Left cardiac atrium (tissue), 4 donors: ENCODE measurements around the gene BAHCC1. TPM values are rescaled to one million over a fixed set of nuclear protein-coding genes. Genes with fewer than 3 reads are reported as not detected.

ENCODE experiments used
- ATAC-seq, 2 donors: fragments of 200-7000 bp; cut with Tn5 transposase; one replicate each; pipeline ENCODE4 v1.9.1; 2020; ENCODE audit warnings: mild to moderate bottlenecking in 2 of 2, moderate library complexity in 2 of 2
- DNase-seq: peaks from one replicate; pipeline ENCODE4 v3.0.0-alpha.2; 2020
- intact Hi-C, 2 donors: fragments of 100-400 bp; cut with DNase I; formaldehyde crosslinking; loops; one replicate each; pipeline versions ENCODE4 v1.14.1 to v1.15.1; 2022 to 2023
- total RNA-seq, 2 donors: library from RNA; stranded (reverse); fragmentation: NEBNext Ultra II Directional; extraction: Animal tissue kit (Norgen Biotek cat#: 25700); gene quantifications; one replicate each; pipeline ENCODE4 v1.2.1, GENCODE V29; 2021
- donor health status: DM: no; HTN: yes; CAD: no.
- donor health status: DM: no; HTN: yes; CAD: no; lungs with severe emphysema.
- donor health status: DM: yes; HTN: yes; CAD: no.
- donor health status: Dilated cardiomyopathy.

The BAHCC1 gene
- total RNA-seq, 2 donors from 2014 or later = 8.3 to 9.9 TPM

DNA sequence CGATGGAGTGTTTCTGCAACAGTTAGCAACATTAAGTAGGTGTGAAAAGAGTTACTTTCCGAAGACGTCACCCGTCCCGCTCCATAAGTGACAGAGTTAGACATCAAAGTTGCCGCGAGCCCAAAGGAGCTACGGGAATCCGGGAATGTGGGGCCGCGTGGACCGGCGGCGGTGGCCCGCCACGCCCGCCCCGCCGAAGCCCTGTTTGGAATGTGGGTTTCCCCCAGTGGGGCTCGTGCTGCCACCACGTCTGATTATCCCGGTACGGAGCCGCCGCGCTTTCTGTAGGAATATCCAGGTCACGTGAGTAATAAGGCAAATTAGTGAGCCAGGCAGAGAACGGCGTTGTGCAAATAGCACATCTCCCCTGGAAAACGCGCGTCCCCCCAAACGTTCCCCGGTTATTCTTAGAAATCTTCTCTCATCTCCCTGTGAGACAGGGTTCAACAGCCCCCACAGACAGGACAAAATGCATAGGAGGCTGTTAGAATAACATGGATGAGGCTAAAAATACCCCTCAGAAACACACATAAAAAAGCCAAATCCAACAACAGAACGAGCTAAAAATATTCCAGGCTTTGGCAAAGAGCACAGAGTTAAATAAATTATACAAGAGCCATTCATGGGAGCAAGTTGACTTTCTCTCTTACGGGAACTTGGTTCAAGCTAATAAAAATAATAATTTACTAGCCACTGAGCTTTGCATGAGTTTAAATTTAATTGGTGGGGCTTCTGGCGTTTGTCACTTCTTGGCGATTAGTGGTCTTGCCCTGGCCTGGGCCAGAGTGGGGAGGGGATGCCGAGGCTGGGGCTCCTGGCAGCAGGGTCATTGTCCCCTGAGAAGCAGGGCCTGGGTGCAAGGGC lies 8.6 kb downstream of the BAHCC1 start:
- DNase-seq (no peak), ATAC-seq (no peak)
- intact Hi-C loops = loop anchor here (5.0 kb wide), 1 partner anchor 78 kb away; no protein-coding TSS in a partner anchor

DNA sequence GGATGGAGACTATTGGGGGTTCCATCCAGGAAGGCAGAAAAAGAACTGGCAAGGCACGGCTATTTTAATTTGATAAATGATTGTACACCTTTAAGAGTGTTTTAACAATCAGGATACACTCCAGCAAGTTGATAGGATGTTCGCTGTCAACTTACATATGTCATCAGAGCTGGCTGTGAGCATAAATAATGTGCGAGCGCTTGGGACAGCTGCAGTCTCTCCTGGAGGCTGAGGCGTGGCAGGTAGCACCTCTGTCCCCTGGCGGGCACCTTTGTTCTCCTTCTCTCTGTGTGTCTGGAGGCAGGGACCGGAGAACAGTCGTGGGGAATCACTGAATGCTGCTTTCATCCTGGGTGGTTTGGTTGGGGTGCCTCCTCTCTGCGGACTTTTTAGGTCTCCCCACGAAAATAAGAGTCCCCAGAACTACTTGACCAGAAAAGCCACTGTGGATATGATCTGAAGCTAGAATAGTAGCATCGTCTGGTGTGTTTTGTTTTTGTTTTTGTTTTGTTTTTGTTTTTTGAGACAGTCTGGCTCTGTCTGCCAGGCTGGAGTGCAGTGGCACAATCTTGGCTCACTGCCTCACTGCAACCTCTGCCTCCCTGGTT lies 9.4 kb downstream of the BAHCC1 start:
- peak in 1 of 2 donors; percentile 9 for ATAC-seq
- intact Hi-C loops = loop anchor here (5.0 kb wide), 1 partner anchor 78 kb away; no protein-coding TSS in a partner anchor
- DNase-seq = no peak

DNA sequence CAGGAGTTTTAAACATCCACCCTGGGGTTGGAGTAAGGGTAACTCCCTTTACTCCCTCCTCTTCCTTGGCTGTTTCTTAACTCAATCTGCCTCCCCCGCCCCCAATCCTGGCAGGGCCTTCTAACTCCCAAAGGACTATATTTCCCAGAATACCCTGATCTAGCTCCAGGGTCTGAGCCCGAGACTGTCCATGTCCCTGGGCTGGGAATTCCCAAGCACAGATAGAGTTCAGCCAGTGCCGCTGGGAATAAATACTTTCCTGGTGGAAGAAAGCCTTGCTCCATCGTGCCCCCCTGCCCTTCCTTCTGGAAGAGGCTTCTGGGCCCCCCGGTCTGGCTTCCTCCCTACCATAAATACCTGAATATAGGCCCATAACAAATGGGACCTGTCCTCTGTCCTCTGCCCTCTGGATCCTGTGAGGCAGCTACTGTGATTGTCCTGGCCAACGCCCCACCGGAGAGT lies 10.2 kb downstream of the BAHCC1 start:
- ATAC-seq (peak; percentile 45 to 72), DNase-seq (peak; percentile 82)
- intact Hi-C loops = no loop called here

DNA sequence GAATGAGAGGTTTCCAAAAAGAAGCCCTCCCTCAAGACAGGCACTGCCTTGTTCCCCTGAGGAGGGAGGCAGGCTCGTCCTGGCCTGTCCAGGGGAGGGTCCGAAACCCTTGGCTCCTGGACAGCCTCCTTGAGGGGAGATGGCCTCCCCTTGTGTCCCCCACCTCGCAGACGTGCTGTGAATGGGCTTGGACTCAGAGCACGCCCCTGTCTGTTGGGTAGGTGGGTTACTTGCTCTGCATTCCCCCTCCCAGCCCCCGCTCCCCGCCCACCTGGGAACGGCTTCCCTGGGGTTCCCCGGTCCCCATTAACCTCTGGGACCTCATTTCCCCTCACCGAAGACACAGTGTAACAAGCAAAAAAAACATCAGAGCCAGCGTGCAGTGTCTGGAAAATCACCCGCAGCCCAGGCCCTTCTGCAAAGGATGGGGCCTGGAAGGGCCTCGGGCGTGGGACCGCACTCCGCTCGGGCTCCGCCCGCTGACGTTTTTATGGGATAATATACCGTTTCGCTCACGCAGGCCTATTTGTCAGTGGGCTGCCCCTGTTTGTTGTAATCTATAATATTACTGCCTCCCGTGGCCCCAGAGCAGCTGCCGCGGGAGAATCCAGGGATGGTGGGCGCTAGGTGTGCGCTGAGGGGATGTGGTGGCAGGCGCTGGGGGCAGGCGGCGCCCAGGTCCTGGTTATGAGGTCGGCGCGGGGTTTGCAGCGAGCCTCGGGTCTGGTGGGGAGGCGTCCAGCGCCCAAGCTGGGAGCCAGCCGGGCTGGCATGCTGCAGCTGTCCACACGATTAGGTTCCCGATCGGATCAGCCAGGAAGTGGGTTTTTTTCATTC lies 11.1 kb downstream of the BAHCC1 start:
- DNase-seq (no peak), ATAC-seq (no peak)
- intact Hi-C loops = no loop called here

DNA sequence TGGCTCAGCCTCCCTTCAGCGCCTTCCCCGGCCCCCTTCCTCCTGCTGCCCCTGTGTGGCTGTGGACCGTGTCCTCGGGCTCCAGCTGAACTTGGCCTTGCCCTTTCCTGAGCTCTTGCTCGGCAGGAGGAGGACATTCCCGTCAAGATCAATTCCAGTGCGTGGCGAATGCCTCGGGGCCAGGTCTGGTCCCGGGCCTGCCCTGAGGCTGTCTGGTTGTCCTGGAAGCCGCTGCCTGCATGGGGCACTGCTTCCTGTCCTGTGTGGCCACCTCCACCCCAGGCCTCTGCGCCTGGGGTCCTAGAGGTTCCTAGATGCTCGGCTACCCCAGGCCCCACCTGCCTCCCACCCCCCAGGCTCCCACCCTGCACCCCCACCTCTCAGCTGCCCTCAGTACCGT lies 12.8 kb downstream of the BAHCC1 start:
- no peak for DNase-seq
- intact Hi-C loops = no loop called here
- ATAC-seq = no peak

DNA sequence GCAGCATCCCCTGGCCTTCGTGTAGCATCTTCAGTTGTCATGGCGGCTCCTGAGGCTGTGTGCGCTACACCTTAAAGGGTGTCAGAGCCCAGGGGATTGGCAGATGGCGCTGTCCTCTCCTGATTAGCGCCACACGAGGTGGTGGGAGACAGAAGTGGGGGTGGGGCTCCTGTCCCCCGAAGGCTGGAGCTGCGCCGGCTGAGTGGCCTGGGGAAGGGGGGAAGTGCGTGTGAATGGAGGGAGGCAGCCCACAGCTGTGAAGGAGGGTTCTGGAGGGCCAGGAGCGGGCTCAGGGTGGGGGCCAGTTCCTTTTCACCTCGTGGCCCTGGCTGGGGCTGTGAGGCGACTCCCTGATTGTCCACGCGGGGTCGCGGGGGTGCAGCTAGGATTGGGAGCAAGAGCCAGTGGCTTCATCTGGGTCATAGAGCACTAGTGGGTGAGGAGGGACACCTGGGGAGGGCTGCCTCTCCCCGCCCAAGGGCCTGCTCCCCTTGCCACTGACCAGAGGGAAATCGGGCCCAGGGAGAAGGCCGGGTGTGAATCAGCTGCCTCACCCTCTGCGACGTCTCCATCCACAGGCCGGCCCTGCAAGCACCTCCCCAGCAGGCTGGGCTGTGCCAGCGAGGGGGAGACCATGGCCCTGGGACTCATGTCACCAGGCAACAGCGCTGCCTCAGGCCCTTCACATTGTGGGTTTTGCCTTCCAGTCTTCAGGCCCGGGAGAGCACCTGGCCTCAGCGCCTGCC lies 14.1 kb downstream of the BAHCC1 start:
- intact Hi-C loops = no loop called here
- DNase-seq = no peak

DNA sequence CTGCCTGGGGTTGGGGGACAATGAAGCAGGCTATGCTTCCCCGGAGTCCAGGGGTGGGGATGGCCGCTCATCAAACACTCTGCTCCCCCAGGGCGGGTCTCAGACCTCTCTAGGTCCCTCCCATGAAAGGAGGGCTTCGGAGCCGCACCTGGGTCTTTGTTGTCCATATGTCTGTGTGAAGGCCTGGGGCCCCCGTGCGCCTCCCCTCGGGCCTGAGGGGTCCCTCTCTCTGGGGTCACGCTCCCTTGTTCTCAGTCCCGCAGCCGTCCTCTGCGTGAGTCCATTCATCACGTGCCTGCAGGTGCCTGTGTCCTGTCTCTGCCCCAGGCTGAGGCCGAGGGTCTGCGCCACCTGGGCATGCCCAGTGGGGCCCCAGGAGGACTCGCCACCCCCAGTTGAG lies 15.6 kb downstream of the BAHCC1 start:
- ATAC-seq = no peak
- intact Hi-C loops = no loop called here

More for the DNA sequence above, 14.1 kb downstream of the BAHCC1 start:
- ATAC-seq = no peak

DNA sequence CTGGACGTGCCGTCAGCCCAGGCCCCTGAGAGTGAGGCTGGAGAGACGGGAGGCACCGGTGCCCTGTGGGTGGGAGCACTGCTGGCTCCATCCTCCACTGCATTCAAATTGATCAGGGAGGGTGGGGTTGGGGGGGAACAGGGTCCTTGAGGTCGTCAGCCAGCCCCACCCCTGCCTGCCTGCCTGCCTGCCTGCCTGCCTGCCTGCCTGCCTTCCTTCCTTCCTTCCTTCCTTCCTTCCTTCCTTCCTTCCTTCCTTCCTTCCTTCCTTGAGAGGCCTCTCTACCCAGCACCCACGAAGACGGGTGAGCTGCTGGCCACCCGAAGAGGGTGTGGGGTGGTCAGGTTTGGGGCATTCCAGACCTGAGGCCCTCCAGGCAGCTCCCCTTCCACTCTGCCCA lies 16.0 kb downstream of the BAHCC1 start:
- ATAC-seq (no peak), DNase-seq (no peak)
- intact Hi-C loops = no loop called here

More for the DNA sequence above, 15.6 kb downstream of the BAHCC1 start:
- no peak for DNase-seq

DNA sequence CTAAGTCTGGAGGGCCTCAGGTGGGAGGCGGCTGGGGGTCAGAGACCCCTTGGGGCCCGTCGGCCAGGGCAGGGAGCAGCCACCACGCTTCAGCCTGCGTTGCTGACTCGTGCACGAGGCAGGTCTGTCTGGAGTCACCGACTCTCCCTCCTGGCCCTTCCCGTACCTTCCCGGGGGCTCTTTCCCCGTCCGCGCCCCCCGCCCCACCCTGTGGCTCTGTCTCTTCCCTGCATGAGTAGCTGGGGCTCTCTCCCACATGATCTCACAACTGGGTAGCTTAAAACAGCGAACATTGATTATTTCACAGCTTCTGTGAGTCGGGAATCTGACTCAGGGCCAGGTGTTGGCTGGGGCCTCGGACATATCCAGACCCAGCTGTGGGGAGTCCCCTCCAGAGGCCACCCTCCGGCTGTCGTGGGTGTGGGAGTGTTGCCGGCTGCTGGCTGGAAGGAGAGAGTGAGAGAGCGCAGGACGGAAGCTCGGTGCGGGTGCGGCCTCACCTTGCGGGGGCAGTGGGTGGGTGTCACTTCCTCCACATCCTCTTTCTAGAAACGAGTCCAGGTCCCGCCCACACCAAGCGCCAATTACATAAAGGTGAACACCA lies 17.3 kb downstream of the BAHCC1 start:
- DNase-seq (no peak), ATAC-seq (peak; percentile 25 to 45)
- intact Hi-C loops = no loop called here

DNA sequence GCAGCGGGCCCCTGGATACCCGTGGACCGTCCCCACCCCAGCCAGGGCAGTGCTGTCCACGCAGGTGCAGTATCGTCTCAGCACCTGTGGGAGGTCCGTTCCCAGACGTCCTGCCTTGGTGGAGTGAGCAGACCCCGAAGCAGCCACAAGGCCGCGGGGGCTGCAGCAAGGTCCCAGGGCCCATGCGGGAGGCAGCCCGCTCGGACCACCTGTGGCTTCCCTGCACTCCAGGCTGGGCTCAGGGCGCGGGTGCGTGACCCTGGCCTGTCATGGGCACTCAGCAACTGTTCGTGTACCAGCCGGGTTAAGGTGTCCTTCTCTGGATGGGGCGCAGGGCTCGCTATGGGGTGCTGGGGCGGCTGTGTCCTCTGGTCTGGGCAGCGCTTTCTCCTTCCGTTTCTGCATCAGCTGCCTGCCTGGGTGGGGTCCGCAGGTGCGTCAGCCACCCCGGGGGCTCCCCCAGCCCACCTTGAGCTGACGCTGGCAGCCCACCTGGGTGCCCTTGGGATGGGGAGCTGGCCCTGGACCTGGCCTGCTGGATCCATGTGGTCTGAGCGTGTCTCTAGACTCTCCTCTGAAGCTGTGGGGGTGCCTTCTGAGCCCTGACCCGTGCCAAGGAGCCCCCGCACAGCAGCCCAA lies 18.4 kb downstream of the BAHCC1 start:
- ATAC-seq (no peak), DNase-seq (no peak)
- intact Hi-C loops = no loop called here

DNA sequence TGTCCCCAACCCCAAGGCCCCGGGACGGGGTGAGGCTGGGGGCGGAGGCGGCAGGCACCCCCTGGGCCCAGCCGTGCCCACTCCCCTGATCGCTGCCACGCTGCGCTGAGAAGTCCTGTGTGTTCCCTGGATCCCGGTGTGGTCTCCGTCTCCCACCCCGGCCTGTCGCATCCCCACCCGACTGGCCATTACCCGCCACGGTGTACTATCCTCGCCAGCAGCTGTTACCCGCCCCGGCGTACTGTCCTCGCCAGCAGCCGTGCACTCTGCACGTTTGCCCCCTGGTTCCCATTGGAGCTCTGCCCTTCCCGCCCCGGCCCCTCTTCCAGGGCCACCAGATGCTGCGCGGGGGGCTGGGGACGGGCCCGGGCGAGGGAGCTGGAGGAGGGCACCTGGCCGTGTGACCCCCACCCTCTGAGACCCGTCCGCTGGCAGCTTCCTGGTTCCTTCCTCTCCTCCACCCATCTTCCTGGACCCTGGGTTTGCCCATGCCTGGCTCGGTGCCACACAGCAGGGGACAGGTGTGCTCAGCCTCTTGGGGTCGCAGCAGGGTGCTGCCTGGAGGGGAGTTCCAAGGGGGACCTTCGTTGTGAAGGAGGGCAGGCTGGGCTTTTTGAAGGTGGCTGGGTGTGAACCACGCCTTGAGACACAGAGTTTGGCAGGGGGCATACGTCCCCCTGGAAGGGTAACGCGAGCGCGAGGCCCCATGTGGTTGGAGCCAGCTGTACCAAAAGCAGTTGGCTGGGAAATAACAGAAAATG lies 19.7 kb downstream of the BAHCC1 start:
- DNase-seq = no peak
- no peak for ATAC-seq
- intact Hi-C loops = no loop called here

DNA sequence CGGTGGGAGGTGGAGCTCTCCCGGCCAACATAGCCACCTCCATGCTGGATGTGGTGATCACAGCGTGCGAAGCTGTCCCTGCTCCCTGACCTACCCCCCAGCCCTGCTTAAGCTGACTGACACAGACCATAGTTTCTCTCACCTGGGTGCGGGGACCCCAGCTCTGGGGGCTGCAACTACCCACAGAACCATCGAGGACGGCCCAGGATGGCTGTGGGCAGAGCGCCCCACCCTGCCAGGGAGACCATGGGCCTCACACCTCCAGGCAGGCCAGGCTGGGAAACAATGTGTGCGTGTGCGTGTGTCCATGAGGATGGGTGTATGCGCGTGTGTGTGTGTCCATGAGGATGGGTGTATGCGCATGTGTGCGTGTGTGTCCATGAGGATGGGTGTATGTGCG lies 20.4 kb downstream of the BAHCC1 start:
- no peak for DNase-seq
- ATAC-seq = no peak
- intact Hi-C loops = no loop called here

DNA sequence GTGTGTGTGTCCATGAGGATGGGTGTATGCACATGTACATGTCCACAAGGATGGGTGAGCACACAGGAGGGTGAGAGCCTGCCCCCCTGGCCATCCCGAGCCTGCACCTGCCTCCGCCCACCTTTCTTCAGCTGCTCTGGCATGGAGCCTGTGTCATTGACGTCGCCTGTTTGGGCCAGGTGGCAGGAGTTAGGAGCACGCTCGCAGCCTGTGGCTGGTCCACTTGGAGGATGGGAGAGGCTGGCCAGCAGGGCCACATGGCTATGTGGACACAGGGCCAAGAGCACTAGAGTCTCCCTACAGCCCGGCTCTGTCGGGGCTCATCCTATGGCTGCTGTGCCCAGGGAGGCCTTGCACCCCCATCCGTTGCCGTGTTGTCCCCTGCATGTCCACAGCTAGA lies 21.4 kb downstream of the BAHCC1 start:
- intact Hi-C loops = no loop called here
- no peak for DNase-seq
- ATAC-seq = no peak

DNA sequence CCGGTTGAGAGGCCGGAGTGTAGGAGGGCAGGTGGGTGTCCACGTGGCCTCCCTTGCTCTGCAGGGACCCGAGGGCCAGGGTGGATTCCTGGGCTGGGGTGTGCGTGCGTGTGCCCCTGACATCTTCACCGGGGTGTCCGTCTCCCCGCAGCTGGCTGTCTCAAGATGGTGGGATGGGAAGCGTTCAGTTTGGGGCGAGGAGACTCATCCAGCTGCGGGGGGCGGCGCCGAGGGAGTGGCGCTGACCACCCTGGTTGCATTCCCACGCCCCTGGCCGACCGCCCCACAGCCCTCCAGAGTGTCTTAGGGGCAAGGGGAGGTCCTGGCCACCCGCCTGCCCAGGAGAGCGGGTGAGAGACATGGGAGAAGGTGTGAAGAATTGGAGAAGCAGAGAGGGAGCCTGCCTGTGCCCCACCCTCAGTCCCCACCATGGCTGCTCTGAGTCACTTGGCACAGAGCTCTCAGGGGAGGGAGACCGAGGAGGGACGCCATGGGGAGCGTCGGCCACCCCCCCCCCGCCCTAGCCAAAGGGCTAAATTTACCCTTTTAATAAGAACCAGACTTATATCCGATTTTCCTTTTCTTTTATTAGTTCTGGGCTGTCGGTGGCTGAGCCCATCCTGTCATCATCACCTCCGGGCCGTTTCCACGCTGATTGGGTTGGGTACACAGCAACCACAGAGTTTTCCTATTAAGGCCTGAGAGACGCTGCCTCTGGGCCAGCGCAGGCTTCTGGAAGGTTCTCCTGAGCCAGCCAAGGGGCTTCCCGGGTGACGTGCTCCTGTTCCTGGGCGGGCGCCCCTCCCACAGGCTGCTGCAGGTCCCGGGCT lies 22.0 kb downstream of the BAHCC1 start:
- DNase-seq (peak; percentile 68), ATAC-seq (no peak)
- intact Hi-C loops = no loop called here

DNA sequence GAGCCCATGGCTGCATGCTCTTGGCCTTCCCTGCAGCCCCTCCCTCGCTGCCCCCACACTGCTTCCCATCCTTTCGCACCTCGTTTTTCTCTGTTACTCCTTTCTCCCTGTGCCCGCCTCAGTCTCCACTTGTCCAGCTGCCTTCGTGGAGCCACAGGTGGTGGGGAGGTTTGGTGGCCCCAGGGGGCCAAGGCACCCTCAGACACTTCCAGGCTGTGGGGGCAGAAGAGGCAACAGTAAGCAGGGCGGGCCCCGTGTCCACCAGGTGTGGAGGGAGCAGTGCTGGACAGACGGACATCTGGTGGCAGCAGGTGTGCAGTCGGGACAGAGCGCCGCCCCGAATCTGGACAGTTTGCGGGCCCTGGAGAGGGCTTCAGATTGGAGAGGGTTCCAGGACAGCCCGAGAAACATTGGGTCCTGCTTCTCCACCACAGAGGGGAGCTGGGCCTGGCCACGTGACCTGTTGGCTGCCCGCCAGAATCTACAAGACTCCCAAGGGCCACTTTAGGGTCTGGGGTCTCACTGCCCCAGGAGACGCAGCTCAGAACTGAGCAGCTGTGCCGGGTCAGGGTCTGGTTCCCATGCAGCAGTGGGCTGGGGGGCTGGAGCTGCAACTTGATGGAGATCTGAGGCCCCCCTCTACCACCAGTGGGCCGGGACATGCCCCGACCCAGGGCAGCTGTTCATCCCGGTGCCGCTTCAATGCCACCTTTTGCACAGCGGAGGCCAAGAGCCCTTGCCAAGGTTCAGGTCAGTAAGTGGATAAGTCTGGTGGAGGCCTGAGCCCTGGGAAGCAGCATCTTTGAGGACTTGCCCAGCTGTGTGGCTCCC lies 22.8 kb downstream of the BAHCC1 start:
- ATAC-seq = no peak
- intact Hi-C loops = no loop called here
- no peak for DNase-seq
